ENCODE data around the gene GPD2. TPM values are rescaled to one million over a fixed set of nuclear protein-coding genes. Genes with fewer than 3 reads are reported as not detected.

The GPD2 gene
- total and polyA plus RNA-seq, 2 of the 13 experiments (the other 11 are each of a cell fraction or from before 2014, with no cell fraction given) = not detected

DNA sequence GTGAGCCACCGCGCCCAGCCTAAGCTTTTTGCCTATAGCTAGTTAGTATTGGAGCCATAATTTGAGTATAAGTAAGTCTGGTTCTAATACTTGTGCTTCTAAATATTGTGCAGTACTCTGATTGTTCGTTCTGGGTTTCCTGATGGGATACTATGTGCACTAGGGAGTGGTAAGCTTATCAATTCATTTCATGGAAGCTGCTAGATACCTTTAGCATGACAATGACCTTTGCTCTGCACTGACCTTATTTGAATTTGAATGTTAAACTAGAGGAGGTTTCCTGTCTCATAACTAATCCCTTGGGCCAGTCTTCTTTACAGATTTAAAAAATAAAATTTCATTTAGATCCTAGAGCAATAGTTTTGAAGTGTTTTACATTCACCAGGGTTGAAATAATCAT lies 125.1 kb downstream of the GPD2 start:
- H2AFZ ChIP-seq (ENCODE audit: low read length) = no peak overlapping the region
- CTCF ChIA-PET (ENCODE audit: low intra/inter-chr PET ratio, low total read pairs) = no interaction called here
- H3K9me3 ChIP-seq (ENCODE audit: low read length) = no peaks in the 10 kb centered on the region
- in situ Hi-C loops (cut with HindIII; ENCODE audit: extremely low pct_ligation_motif_present, low pct_unique_long_range_greater_than_20kb) (no loop called here), intact Hi-C loops (cut with micrococcal nuclease; ENCODE audit: unreplicated experiment) (no loop called here)
- no peak overlapping the region for H3K4me2 ChIP-seq (ENCODE audit: low read depth, low read length)
- no peaks in the 10 kb centered on the region for H3K4me1 ChIP-seq (ENCODE audit: insufficient read depth, low read length)
- H3K36me3 ChIP-seq (replicated peaks in 1 of 2; ENCODE audit: control insufficient read depth in 1 of 2, insufficient read depth in 2 of 2, low read length in 2 of 2) = no peaks in the 10 kb centered on the region
- ATAC-seq (no peak), DNase-seq (ENCODE audit: low spot score) (no peak), FAIRE-seq (no peak)
- no peak overlapping the region for H3K27ac ChIP-seq (ENCODE audit: extremely low read length, insufficient read depth, low read length)
- no peak overlapping the region for H3K9ac ChIP-seq (ENCODE audit: insufficient read depth, low read depth, low read length)
- POLR2A ChIA-PET = no interaction called here
- WGBS (ENCODE audit: low lambda C conversion rate) = 61% methylated on average over 3 of the region's 3 CpGs
- H3K4me3 ChIP-seq (replicated peaks in 1 of 3; ENCODE audit: insufficient read depth in 1 of 3, low read depth in 2 of 3, low read length in 3 of 3) = no peak overlapping the region
- H3K79me2 ChIP-seq (ENCODE audit: insufficient read depth, low read length) = no peaks in the 10 kb centered on the region
- TF ChIP-seq ZNF772 (CRISPR knock-in tag; IDR thresholded peaks at IDR 0.05) (no peak), ZNF234 (CRISPR knock-in tag; conservative IDR thresholded peaks at IDR 0.05) (no peak), CEBPG (CRISPR knock-in tag; IDR thresholded peaks at IDR 0.05) (no peak), ZNF230 (CRISPR knock-in tag; IDR thresholded peaks at IDR 0.05) (no peak), RFX3 (CRISPR knock-in tag; IDR thresholded peaks at IDR 0.05) (no peak), ZNF598 (CRISPR knock-in tag; IDR thresholded peaks at IDR 0.05; ENCODE audit: borderline replicate concordance) (no peak)
- TF ChIP-seq, protein P1, sequence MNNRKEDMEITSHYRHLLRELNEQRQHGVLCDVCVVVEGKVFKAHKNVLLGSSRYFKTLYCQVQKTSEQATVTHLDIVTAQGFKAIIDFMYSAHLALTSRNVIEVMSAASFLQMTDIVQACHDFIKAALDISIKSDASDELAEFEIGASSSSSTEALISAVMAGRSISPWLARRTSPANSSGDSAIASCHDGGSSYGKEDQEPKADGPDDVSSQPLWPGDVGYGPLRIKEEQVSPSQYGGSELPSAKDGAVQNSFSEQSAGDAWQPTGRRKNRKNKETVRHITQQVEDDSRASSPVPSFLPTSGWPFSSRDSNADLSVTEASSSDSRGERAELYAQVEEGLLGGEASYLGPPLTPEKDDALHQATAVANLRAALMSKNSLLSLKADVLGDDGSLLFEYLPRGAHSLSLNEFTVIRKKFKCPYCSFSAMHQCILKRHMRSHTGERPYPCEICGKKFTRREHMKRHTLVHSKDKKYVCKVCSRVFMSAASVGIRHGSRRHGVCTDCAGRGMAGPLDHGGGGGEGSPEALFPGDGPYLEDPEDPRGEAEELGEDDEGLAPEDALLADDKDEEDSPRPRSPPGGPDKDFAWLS (CRISPR knock-in tag; IDR thresholded peaks at IDR 0.05; ENCODE audit: borderline replicate concordance) = no peak
- TF ChIP-seq, protein P2, sequence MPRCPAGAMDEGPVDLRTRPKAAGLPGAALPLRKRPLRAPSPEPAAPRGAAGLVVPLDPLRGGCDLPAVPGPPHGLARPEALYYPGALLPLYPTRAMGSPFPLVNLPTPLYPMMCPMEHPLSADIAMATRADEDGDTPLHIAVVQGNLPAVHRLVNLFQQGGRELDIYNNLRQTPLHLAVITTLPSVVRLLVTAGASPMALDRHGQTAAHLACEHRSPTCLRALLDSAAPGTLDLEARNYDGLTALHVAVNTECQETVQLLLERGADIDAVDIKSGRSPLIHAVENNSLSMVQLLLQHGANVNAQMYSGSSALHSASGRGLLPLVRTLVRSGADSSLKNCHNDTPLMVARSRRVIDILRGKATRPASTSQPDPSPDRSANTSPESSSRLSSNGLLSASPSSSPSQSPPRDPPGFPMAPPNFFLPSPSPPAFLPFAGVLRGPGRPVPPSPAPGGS (CRISPR knock-in tag; IDR thresholded peaks at IDR 0.05) = no peak
- H4K20me1 ChIP-seq (ENCODE audit: insufficient read depth, low read length) = no peaks in the 10 kb centered on the region
- no peaks in the 10 kb centered on the region for H3K27me3 ChIP-seq (ENCODE audit: control insufficient read depth in 1 of 2, insufficient read depth in 2 of 2, low read length in 2 of 2)
- no TSS peak for BruUV-seq (replicated peaks)
